IgD-negative memory B cell (primary cell): ENCODE results near the gene TNFRSF6B. TPM values are rescaled to one million over a fixed set of nuclear protein-coding genes. Genes with fewer than 3 reads are reported as not detected.

ENCODE experiments used
- H3K27ac Mint-ChIP-seq, 3 donors: one replicate each; pipeline ENCODE4 v1.8.0; 2020 to 2022; ENCODE audit warnings: mild to moderate bottlenecking in 3 of 3, mixed read lengths in 3 of 3, moderate library complexity in 1 of 3
- H3K27me3 Mint-ChIP-seq: one replicate; pipeline ENCODE4 v1.8.0; 2021; ENCODE audit warnings: mixed read lengths
- H3K36me3 Mint-ChIP-seq: one replicate; pipeline ENCODE4 v1.8.0; 2020; ENCODE audit warnings: mild to moderate bottlenecking, mixed read lengths
- H3K4me1 Mint-ChIP-seq, 3 donors: one replicate each; pipeline ENCODE4 v1.8.0; 2020 to 2022; ENCODE audit warnings: mixed read lengths in 3 of 3, mild to moderate bottlenecking in 1 of 3
- H3K4me3 Mint-ChIP-seq, 4 donors: one replicate each; pipeline ENCODE4 v1.8.0; 2020 to 2022; ENCODE audit warnings: mild to moderate bottlenecking in 4 of 4, mixed read lengths in 4 of 4, moderate library complexity in 3 of 4
- H3K9me3 Mint-ChIP-seq, 3 donors: one replicate each; pipeline ENCODE4 v1.8.0; 2020 to 2021; ENCODE audit warnings: mixed read lengths in 3 of 3, mild to moderate bottlenecking in 1 of 3
- polyA plus RNA-seq: library from polyadenylated mRNA; unstranded; fragments of 300-500 nt; fragmentation: Illumina TruSeq; gene quantifications from one replicate; pipeline ENCODE4 v1.2.3, GENCODE V29; 2021

TNFRSF6B gene
- polyA plus RNA-seq, 1 donor from 2014 or later: not detected

GRCh38 chr20:63672666-63673065 lies 23.8 kb upstream of the TNFRSF6B start:
- H3K9me3 Mint-ChIP-seq: no peaks in the 10 kb centered on the region
- H3K4me1 Mint-ChIP-seq: peaks cover 0 to 5% (median 0%) of the 10 kb centered on the region in 3 donors
- H3K27ac Mint-ChIP-seq: peak overlapping the region in 1 of 3 donors; percentile 80
- H3K4me3 Mint-ChIP-seq: no peak overlapping the region
- no peaks in the 10 kb centered on the region for H3K27me3 Mint-ChIP-seq
- H3K36me3 Mint-ChIP-seq: peaks cover 7% of the 10 kb centered on the region

GRCh38 chr20:63673951-63674350 lies 22.5 kb upstream of the TNFRSF6B start:
- Mint-ChIP-seq H3K27me3 (no peaks in the 10 kb centered on the region), H3K4me3 (no peak overlapping the region), H3K27ac (peak overlapping the region in 1 of 3 donors; percentile 25), H3K36me3 (peaks cover 5% of the 10 kb centered on the region), H3K9me3 (no peaks in the 10 kb centered on the region), H3K4me1 (peaks cover 0 to 2% (median 0%) of the 10 kb centered on the region in 3 donors)

- H3K36me3 Mint-ChIP-seq: peaks cover 5% of the 10 kb centered on the region
- no peak overlapping the region for H3K27ac Mint-ChIP-seq
- H3K4me1 Mint-ChIP-seq: peaks cover 0 to 2% (median 0%) of the 10 kb centered on the region in 3 donors
- H3K4me3 Mint-ChIP-seq: no peak overlapping the region
- H3K9me3 Mint-ChIP-seq: no peaks in the 10 kb centered on the region
- H3K27me3 Mint-ChIP-seq: no peaks in the 10 kb centered on the region
Observed at GRCh38 chr20:63675681-63676368, 20.6 kb upstream of the TNFRSF6B start.

- Mint-ChIP-seq H3K36me3 (peaks cover 2% of the 10 kb centered on the region), H3K27me3 (no peaks in the 10 kb centered on the region), H3K9me3 (no peaks in the 10 kb centered on the region), H3K4me3 (no peak overlapping the region), H3K4me1 (peaks cover 0 to 2% (median 0%) of the 10 kb centered on the region in 3 donors), H3K27ac (no peak overlapping the region)
Observed at GRCh38 chr20:63678071-63678470, 18.4 kb upstream of the TNFRSF6B start.

GRCh38 chr20:63678667-63679465 lies 17.6 kb upstream of the TNFRSF6B start:
- Mint-ChIP-seq H3K4me1 (peaks cover 0 to 2% (median 0%) of the 10 kb centered on the region in 3 donors), H3K4me3 (no peak overlapping the region), H3K27ac (no peak overlapping the region), H3K36me3 (peaks cover 2% of the 10 kb centered on the region), H3K9me3 (no peaks in the 10 kb centered on the region), H3K27me3 (no peaks in the 10 kb centered on the region)

- H3K27ac Mint-ChIP-seq: peak overlapping the region in 1 of 3 donors; percentile 59
Observed at GRCh38 chr20:63679799-63680305, 16.6 kb upstream of the TNFRSF6B start.

GRCh38 chr20:63680427-63680826 lies 16.0 kb upstream of the TNFRSF6B start:
- H3K9me3 Mint-ChIP-seq: no peaks in the 10 kb centered on the region
- peaks cover 2% of the 10 kb centered on the region for H3K36me3 Mint-ChIP-seq
- peaks cover 0 to 2% (median 0%) of the 10 kb centered on the region in 3 donors for H3K4me1 Mint-ChIP-seq
- no peak overlapping the region for H3K27ac Mint-ChIP-seq
- peak overlapping the region in 1 of 4 donors; percentile 9 for H3K4me3 Mint-ChIP-seq
- H3K27me3 Mint-ChIP-seq: no peaks in the 10 kb centered on the region

More at GRCh38 chr20:63679799-63680305, 16.6 kb upstream of the TNFRSF6B start:
- Mint-ChIP-seq H3K36me3 (peaks cover 2% of the 10 kb centered on the region), H3K4me3 (peak overlapping the region in 1 of 4 donors; percentile 70), H3K9me3 (no peaks in the 10 kb centered on the region), H3K27me3 (no peaks in the 10 kb centered on the region), H3K4me1 (peaks cover 0 to 2% (median 0%) of the 10 kb centered on the region in 3 donors)

- Mint-ChIP-seq H3K9me3 (no peaks in the 10 kb centered on the region), H3K27me3 (no peaks in the 10 kb centered on the region), H3K4me3 (peak overlapping the region in 1 of 4 donors; percentile 9), H3K4me1 (peaks cover 0 to 2% (median 0%) of the 10 kb centered on the region in 3 donors), H3K27ac (no peak overlapping the region), H3K36me3 (peaks cover 2% of the 10 kb centered on the region)
Observed at GRCh38 chr20:63680857-63681608, 15.4 kb upstream of the TNFRSF6B start.

GRCh38 chr20:63681609-63682142 lies 14.8 kb upstream of the TNFRSF6B start:
- H3K4me1 Mint-ChIP-seq: peaks cover 0 to 2% (median 0%) of the 10 kb centered on the region in 3 donors
- no peak overlapping the region for H3K27ac Mint-ChIP-seq
- no peaks in the 10 kb centered on the region for H3K9me3 Mint-ChIP-seq
- H3K27me3 Mint-ChIP-seq: no peaks in the 10 kb centered on the region
- H3K4me3 Mint-ChIP-seq: no peak overlapping the region
- H3K36me3 Mint-ChIP-seq: no peaks in the 10 kb centered on the region

- no peak overlapping the region for H3K27ac Mint-ChIP-seq
- no peaks in the 10 kb centered on the region for H3K4me1 Mint-ChIP-seq
- H3K9me3 Mint-ChIP-seq: no peaks in the 10 kb centered on the region
- no peaks in the 10 kb centered on the region for H3K27me3 Mint-ChIP-seq
- H3K36me3 Mint-ChIP-seq: no peaks in the 10 kb centered on the region
- no peak overlapping the region for H3K4me3 Mint-ChIP-seq
Observed at GRCh38 chr20:63682384-63683139, 13.9 kb upstream of the TNFRSF6B start.

GRCh38 chr20:63685269-63686026 lies 11.0 kb upstream of the TNFRSF6B start:
- no peaks in the 10 kb centered on the region for H3K9me3 Mint-ChIP-seq
- H3K27ac Mint-ChIP-seq: peak overlapping the region in 1 of 3 donors; percentile 35
- no peak overlapping the region for H3K4me3 Mint-ChIP-seq
- no peaks in the 10 kb centered on the region for H3K27me3 Mint-ChIP-seq
- no peaks in the 10 kb centered on the region for H3K4me1 Mint-ChIP-seq
- no peaks in the 10 kb centered on the region for H3K36me3 Mint-ChIP-seq

GRCh38 chr20:63686094-63686491 lies 10.4 kb upstream of the TNFRSF6B start:
- Mint-ChIP-seq H3K36me3 (no peaks in the 10 kb centered on the region), H3K27me3 (no peaks in the 10 kb centered on the region), H3K9me3 (no peaks in the 10 kb centered on the region), H3K4me3 (no peak overlapping the region), H3K27ac (no peak overlapping the region), H3K4me1 (no peaks in the 10 kb centered on the region)

- Mint-ChIP-seq H3K4me3 (peak overlapping the region in 1 of 4 donors; percentile 45), H3K27me3 (no peaks in the 10 kb centered on the region), H3K4me1 (peaks cover 0 to 2% (median 0%) of the 10 kb centered on the region in 3 donors), H3K27ac (peak overlapping the region in 1 of 3 donors; percentile 71), H3K36me3 (no peaks in the 10 kb centered on the region), H3K9me3 (no peaks in the 10 kb centered on the region)
Observed at GRCh38 chr20:63686492-63687321, 9.7 kb upstream of the TNFRSF6B start.
